ENCODE data around the gene NKAIN2. TPM values are rescaled to one million over a fixed set of nuclear protein-coding genes. Genes with fewer than 3 reads are reported as not detected.

The NKAIN2 gene
- total and polyA plus RNA-seq, 8 donors: 0.02 to 0.09 TPM; not detected in 6

- Histone ChIP-seq H3K4me1 (no peaks in the 10 kb centered on the region), H3K9me3 (no peaks in the 10 kb centered on the region), H3K27ac (no peak overlapping the region), H3K4me3 (no peak overlapping the region), H3K36me3 (no peaks in the 10 kb centered on the region), H3K27me3 (no peaks in the 10 kb centered on the region)
- ATAC-seq (no peak), DNase-seq (no peak), FAIRE-seq (no peak)
- TF ChIP-seq, protein P1, sequence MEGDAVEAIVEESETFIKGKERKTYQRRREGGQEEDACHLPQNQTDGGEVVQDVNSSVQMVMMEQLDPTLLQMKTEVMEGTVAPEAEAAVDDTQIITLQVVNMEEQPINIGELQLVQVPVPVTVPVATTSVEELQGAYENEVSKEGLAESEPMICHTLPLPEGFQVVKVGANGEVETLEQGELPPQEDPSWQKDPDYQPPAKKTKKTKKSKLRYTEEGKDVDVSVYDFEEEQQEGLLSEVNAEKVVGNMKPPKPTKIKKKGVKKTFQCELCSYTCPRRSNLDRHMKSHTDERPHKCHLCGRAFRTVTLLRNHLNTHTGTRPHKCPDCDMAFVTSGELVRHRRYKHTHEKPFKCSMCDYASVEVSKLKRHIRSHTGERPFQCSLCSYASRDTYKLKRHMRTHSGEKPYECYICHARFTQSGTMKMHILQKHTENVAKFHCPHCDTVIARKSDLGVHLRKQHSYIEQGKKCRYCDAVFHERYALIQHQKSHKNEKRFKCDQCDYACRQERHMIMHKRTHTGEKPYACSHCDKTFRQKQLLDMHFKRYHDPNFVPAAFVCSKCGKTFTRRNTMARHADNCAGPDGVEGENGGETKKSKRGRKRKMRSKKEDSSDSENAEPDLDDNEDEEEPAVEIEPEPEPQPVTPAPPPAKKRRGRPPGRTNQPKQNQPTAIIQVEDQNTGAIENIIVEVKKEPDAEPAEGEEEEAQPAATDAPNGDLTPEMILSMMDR (IDR thresholded peaks at IDR 0.05): no peak
- WGBS, 2 donors: 48 to 55% methylated on average over 5 of the region's 5 CpGs
- intact Hi-C loops (cut with DNase I): no loop called here
Measured at GRCh38 chr6:124069230-124069950, 265.7 kb downstream of the NKAIN2 start.

DNA sequence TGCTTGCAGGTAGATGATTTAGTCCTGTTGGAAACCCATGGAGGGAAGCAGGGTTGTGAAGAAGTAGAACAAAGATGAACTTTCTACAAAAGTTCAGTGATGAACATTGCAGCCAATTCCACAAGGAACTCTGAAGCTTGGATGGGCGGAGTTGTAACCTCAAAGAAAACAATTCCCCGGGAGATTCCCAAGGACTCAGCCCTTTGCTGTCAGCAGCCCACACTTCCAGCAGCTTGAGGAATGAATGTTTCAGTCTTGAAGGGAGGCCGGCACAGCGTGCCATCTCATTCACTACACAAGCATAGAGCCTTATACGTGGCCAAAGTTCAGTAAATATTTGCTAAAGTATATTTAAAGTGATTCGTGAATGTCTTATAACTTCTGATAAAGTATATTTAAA, 269.4 kb downstream of the NKAIN2 start:
- ATAC-seq (no peak), DNase-seq (no peak), FAIRE-seq (no peak)
- Histone ChIP-seq H3K4me1 (no peaks in the 10 kb centered on the region), H3K27ac (no peak overlapping the region), H3K36me3 (no peaks in the 10 kb centered on the region), H3K4me3 (no peak overlapping the region), H3K9me3 (no peaks in the 10 kb centered on the region), H3K27me3 (no peaks in the 10 kb centered on the region)
- intact Hi-C loops (cut with DNase I): no loop called here
- WGBS, 2 donors: 32 to 36% methylated on average over 6 of the region's 6 CpGs
- TF ChIP-seq, protein P1 (IDR thresholded peaks at IDR 0.05): no peak

GRCh38 chr6:124073820-124074587, 270.3 kb downstream of the NKAIN2 start:
- FAIRE-seq (no peak), ATAC-seq (no peak), DNase-seq (no peak)
- Histone ChIP-seq H3K36me3 (no peaks in the 10 kb centered on the region), H3K9me3 (no peaks in the 10 kb centered on the region), H3K4me3 (no peak overlapping the region), H3K27me3 (no peaks in the 10 kb centered on the region), H3K27ac (no peak overlapping the region), H3K4me1 (no peaks in the 10 kb centered on the region)
- 43 to 54% methylated on average over 6 of the region's 6 CpGs for WGBS, 2 donors
- intact Hi-C loops (cut with DNase I): no loop called here
- TF ChIP-seq, protein P1 (IDR thresholded peaks at IDR 0.05): no peak

DNA sequence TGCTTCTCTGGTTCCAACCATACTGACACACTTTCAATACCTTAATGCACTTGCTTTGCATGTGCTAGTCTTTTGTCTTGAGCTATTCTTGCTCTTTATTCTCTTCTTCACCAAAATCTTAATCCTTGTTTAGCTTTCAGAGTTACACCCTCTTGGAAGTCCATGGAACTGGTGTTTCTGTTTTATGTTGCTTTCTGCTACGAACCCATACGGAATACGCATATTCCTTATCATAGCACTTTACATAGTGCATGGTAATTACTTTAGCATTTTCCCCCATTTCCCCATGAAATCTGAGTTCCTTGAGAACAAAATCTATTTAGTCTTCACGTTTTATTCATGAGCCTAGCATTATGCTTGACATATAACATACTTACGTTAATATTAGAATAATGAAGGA, 270.9 kb downstream of the NKAIN2 start:
- no peak for ATAC-seq
- no peaks in the 10 kb centered on the region for H3K4me1 ChIP-seq
- no peaks in the 10 kb centered on the region for H3K36me3 ChIP-seq
- no peaks in the 10 kb centered on the region for H3K9me3 ChIP-seq
- no peak overlapping the region for H3K4me3 ChIP-seq
- no peak overlapping the region for H3K27ac ChIP-seq
- FAIRE-seq: no peak
- 76 to 79% methylated on average over 5 of the region's 5 CpGs for WGBS, 2 donors
- TF ChIP-seq, protein P1 (IDR thresholded peaks at IDR 0.05): no peak
- no peak for DNase-seq
- no peaks in the 10 kb centered on the region for H3K27me3 ChIP-seq
- intact Hi-C loops (cut with DNase I): no loop called here
